ENCODE data around the gene TCTN3. TPM values are rescaled to one million over a fixed set of nuclear protein-coding genes. Genes with fewer than 3 reads are reported as not detected.
"Not testable (repeated sequence)": the region's sequence is repeated elsewhere in the genome, so short reads cannot be mapped to it uniquely, and the experiment has no call there.

The TCTN3 gene
- total and polyA plus RNA-seq, 2 of the 13 experiments (the other 11 are each of a cell fraction or from before 2014, with no cell fraction given) = 53.3 to 60.0 TPM

DNA sequence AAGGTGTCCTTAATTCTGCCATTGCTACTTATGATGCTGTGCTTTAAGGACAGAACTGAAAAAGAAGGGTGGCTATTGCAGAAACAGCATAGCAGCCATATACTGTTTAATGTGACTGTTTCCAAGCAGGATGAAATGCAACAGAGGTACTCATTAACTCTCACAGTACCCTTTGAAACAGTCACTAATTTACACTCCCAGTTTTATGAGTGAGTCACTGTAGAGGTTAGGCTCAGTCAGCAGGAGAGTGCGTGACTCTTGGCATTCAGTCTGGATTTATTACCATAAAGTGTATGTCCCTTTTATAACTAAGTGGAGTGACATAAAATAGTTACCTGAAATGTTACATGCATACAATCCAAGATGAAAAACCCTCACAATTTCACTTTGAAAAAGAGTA is 64.9 kb downstream of the TCTN3 start (continued):
- TF ChIP-seq, protein P1, sequence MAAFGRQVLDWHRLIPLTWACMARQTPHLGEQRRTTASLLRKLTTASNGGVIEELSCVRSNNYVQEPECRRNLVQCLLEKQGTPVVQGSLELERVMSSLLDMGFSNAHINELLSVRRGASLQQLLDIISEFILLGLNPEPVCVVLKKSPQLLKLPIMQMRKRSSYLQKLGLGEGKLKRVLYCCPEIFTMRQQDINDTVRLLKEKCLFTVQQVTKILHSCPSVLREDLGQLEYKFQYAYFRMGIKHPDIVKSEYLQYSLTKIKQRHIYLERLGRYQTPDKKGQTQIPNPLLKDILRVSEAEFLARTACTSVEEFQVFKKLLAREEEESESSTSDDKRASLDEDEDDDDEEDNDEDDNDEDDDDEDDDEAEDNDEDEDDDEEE (CRISPR knock-in tag; IDR thresholded peaks at IDR 0.05) = no peak
- TF ChIP-seq, protein P2, sequence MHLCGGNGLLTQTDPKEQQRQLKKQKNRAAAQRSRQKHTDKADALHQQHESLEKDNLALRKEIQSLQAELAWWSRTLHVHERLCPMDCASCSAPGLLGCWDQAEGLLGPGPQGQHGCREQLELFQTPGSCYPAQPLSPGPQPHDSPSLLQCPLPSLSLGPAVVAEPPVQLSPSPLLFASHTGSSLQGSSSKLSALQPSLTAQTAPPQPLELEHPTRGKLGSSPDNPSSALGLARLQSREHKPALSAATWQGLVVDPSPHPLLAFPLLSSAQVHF (CRISPR knock-in tag; IDR thresholded peaks at IDR 0.05) = no peak
- no peak for TF ChIP-seq RFX1 (IDR thresholded peaks at IDR 0.05)
- TF ChIP-seq, protein P3, sequence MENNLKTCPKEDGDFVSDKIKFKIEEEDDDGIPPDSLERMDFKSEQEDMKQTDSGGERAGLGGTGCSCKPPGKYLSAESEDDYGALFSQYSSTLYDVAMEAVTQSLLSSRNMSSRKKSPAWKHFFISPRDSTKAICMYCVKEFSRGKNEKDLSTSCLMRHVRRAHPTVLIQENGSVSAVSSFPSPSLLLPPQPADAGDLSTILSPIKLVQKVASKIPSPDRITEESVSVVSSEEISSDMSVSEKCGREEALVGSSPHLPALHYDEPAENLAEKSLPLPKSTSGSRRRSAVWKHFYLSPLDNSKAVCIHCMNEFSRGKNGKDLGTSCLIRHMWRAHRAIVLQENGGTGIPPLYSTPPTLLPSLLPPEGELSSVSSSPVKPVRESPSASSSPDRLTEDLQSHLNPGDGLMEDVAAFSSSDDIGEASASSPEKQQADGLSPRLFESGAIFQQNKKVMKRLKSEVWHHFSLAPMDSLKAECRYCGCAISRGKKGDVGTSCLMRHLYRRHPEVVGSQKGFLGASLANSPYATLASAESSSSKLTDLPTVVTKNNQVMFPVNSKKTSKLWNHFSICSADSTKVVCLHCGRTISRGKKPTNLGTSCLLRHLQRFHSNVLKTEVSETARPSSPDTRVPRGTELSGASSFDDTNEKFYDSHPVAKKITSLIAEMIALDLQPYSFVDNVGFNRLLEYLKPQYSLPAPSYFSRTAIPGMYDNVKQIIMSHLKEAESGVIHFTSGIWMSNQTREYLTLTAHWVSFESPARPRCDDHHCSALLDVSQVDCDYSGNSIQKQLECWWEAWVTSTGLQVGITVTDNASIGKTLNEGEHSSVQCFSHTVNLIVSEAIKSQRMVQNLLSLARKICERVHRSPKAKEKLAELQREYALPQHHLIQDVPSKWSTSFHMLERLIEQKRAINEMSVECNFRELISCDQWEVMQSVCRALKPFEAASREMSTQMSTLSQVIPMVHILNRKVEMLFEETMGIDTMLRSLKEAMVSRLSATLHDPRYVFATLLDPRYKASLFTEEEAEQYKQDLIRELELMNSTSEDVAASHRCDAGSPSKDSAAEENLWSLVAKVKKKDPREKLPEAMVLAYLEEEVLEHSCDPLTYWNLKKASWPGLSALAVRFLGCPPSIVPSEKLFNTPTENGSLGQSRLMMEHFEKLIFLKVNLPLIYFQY (CRISPR knock-in tag; IDR thresholded peaks at IDR 0.05; ENCODE audit: borderline replicate concordance) = no peak
- TF ChIP-seq BRCA1 (CRISPR knock-in tag; IDR thresholded peaks at IDR 0.05) = no peak
- no peak for TF ChIP-seq ZNF501 (CRISPR knock-in tag; IDR thresholded peaks at IDR 0.05)

DNA sequence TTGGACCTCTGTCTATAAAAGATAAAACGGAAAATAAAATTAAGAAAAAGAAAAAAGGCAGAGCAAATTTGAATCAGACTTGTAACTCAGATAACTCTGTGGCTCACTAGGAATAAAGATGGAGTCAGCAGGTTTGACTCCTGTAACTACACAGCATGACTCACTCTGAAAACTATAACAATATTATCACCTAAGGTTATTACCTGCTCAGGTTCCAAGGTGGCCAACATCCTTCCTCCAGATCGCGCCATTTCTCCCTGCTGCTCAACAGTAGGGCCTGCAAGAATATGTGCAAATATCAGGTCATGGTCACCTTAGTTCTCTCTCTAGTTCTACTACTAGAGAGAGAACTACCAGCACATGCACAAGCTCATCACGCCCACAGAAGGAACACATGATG is 67.2 kb downstream of the TCTN3 start:
- in situ Hi-C loops (cut with HindIII; ENCODE audit: extremely low pct_ligation_motif_present, low pct_unique_long_range_greater_than_20kb) (no loop called here), intact Hi-C loops (cut with micrococcal nuclease; ENCODE audit: unreplicated experiment) (no loop called here)
- Histone ChIP-seq H3K9ac (ENCODE audit: insufficient read depth, low read depth, low read length) (no peak overlapping the region), H4K20me1 (ENCODE audit: insufficient read depth, low read length) (no peaks in the 10 kb centered on the region), H3K9me3 (ENCODE audit: low read length) (no peaks in the 10 kb centered on the region), H3K4me3 (replicated peaks in 1 of 3; ENCODE audit: insufficient read depth in 1 of 3, low read depth in 2 of 3, low read length in 3 of 3) (no peak overlapping the region), H3K27ac (ENCODE audit: extremely low read length, insufficient read depth, low read length) (no peak overlapping the region), H3K4me1 (ENCODE audit: insufficient read depth, low read length) (peaks cover 14% of the 10 kb centered on the region), H3K36me3 (replicated peaks in 1 of 2; ENCODE audit: control insufficient read depth in 1 of 2, insufficient read depth in 2 of 2, low read length in 2 of 2) (peaks cover 23 to 81% of the 10 kb centered on the region in 2 experiments), H2AFZ (ENCODE audit: low read length) (no peak overlapping the region), H3K4me2 (ENCODE audit: low read depth, low read length) (no peak overlapping the region), H3K79me2 (ENCODE audit: insufficient read depth, low read length) (peaks cover under 1% of the 10 kb centered on the region), H3K27me3 (ENCODE audit: control insufficient read depth in 1 of 2, insufficient read depth in 2 of 2, low read length in 2 of 2) (no peaks in the 10 kb centered on the region)
- DNase-seq (ENCODE audit: low spot score) (no peak), ATAC-seq (no peak), FAIRE-seq (no peak)
- ChIA-PET CTCF (ENCODE audit: low intra/inter-chr PET ratio, low total read pairs) (no interaction called here), POLR2A (no interaction called here)
- TF ChIP-seq, protein P4, sequence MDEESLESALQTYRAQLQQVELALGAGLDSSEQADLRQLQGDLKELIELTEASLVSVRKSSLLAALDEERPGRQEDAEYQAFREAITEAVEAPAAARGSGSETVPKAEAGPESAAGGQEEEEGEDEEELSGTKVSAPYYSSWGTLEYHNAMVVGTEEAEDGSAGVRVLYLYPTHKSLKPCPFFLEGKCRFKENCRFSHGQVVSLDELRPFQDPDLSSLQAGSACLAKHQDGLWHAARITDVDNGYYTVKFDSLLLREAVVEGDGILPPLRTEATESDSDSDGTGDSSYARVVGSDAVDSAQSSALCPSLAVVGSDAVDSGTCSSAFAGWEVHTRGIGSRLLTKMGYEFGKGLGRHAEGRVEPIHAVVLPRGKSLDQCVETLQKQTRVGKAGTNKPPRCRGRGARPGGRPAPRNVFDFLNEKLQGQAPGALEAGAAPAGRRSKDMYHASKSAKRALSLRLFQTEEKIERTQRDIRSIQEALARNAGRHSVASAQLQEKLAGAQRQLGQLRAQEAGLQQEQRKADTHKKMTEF (CRISPR knock-in tag; IDR thresholded peaks at IDR 0.05) = no peak
- TF ChIP-seq ZNF891 (CRISPR knock-in tag; IDR thresholded peaks at IDR 0.05) (no peak), MIXL1 (CRISPR knock-in tag; IDR thresholded peaks at IDR 0.05) (no peak), TAF1 (CRISPR knock-in tag; IDR thresholded peaks at IDR 0.05) (no peak), NKX3-1 (CRISPR knock-in tag; IDR thresholded peaks at IDR 0.05) (no peak)
- 96% methylated on average over 4 of the region's 4 CpGs for WGBS (ENCODE audit: low lambda C conversion rate)
- no TSS peak for BruUV-seq (replicated peaks)

DNA sequence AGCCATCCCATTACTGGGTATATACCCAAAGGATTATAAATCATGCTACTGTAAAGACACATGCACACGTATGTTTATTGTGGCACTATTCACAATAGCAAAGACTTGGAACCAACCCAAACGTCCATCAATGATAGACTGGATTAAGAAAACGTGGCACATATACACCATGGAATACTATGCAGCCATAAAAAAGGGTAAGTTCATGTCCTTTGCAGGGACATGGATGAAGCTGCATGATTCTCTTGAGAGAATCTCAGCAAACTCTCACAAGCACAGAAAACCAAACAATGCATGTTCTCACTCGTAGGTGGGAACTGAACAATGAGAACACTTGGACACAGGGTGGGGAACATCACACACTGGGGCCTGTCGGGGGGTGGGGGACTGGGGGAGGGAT is 73.3 kb downstream of the TCTN3 start:
- in situ Hi-C loops (cut with HindIII; ENCODE audit: extremely low pct_ligation_motif_present, low pct_unique_long_range_greater_than_20kb) = loop anchor here (25.0 kb wide), 1 partner anchor 483 kb away; no protein-coding TSS in a partner anchor
- H3K4me3 ChIP-seq (replicated peaks in 1 of 3; ENCODE audit: insufficient read depth in 1 of 3, low read depth in 2 of 3, low read length in 3 of 3); intact Hi-C loops (cut with micrococcal nuclease; ENCODE audit: unreplicated experiment); H3K9me3 ChIP-seq (ENCODE audit: low read length); H4K20me1 ChIP-seq (ENCODE audit: insufficient read depth, low read length); H2AFZ ChIP-seq (ENCODE audit: low read length); POLR2A ChIA-PET; H3K27me3 ChIP-seq (ENCODE audit: control insufficient read depth in 1 of 2, insufficient read depth in 2 of 2, low read length in 2 of 2); H3K4me1 ChIP-seq (ENCODE audit: insufficient read depth, low read length); FAIRE-seq; H3K9ac ChIP-seq (ENCODE audit: insufficient read depth, low read depth, low read length); CTCF ChIA-PET (ENCODE audit: low intra/inter-chr PET ratio, low total read pairs); DNase-seq (ENCODE audit: low spot score); BruUV-seq (replicated peaks); H3K27ac ChIP-seq (ENCODE audit: extremely low read length, insufficient read depth, low read length); ATAC-seq; H3K79me2 ChIP-seq (ENCODE audit: insufficient read depth, low read length); H3K4me2 ChIP-seq (ENCODE audit: low read depth, low read length): not testable (repeated sequence)
- peaks cover 25 to 66% of the 10 kb centered on the region in 2 experiments for H3K36me3 ChIP-seq (replicated peaks in 1 of 2; ENCODE audit: control insufficient read depth in 1 of 2, insufficient read depth in 2 of 2, low read length in 2 of 2)
- WGBS (ENCODE audit: low lambda C conversion rate) = 88% methylated on average over 5 of the region's 5 CpGs

Measured in HepG2 (cell line).